SJCRH30 (cell line): ENCODE measurements around the gene GMEB2. TPM values are rescaled to one million over a fixed set of nuclear protein-coding genes. Genes with fewer than 3 reads are reported as not detected.

Source experiments
- total RNA-seq: library from RNA; depleted of rRNA; stranded (reverse); fragments of >200 nt; shearing (Covaris generic); gene quantifications from 2 replicates; pipeline ENCODE4 v1.2.3, GENCODE V29; 2014; rRNA removed

GMEB2 gene
- total RNA-seq, 1 experiment from 2014 or later = 19.5 TPM

Other genes starting within 250 kb of the GMEB2 start
- not detected in 2 replicates for gene KCNQ2, start 154.4 kb downstream of the GMEB2 start, total RNA-seq
- 0.76 and 1.4 TPM in 2 replicates for gene EEF1A2, start 128.0 kb downstream of the GMEB2 start, total RNA-seq
- gene PPDPF, start 106.3 kb downstream of the GMEB2 start, total RNA-seq = 149 and 171 TPM in 2 replicates
- gene PTK6, start 89.7 kb downstream of the GMEB2 start, total RNA-seq = 1.4 TPM in 2 replicates
- gene SRMS, start 79.4 kb downstream of the GMEB2 start, total RNA-seq = not detected in 2 replicates
- gene FNDC11, start 72.9 kb downstream of the GMEB2 start, total RNA-seq = 0.02 and 0.20 TPM in 2 replicates
- gene HELZ2, start 52.9 kb downstream of the GMEB2 start, total RNA-seq = 4.6 and 5.7 TPM in 2 replicates
- gene STMN3, start 26.3 kb upstream of the GMEB2 start, total RNA-seq = 36.6 and 38.0 TPM in 2 replicates
- gene RTEL1, start 31.2 kb upstream of the GMEB2 start, total RNA-seq = 16.7 and 25.6 TPM in 2 replicates
- 1.3 and 1.7 TPM in 2 replicates for gene TNFRSF6B, start 69.6 kb upstream of the GMEB2 start, total RNA-seq
- gene ARFRP1, start 80.9 kb upstream of the GMEB2 start, total RNA-seq = 39.3 and 44.5 TPM in 2 replicates
- 24.9 and 26.2 TPM in 2 replicates for gene ZGPAT, start 80.9 kb upstream of the GMEB2 start, total RNA-seq
- 4.5 and 10.0 TPM in 2 replicates for gene LIME1, start 109.6 kb upstream of the GMEB2 start, total RNA-seq
- gene SLC2A4RG, start 112.7 kb upstream of the GMEB2 start, total RNA-seq = 52.8 and 64.7 TPM in 2 replicates
- gene ZBTB46, start 204.2 kb upstream of the GMEB2 start, total RNA-seq = 4.0 and 5.0 TPM in 2 replicates
- gene ABHD16B, start 234.4 kb upstream of the GMEB2 start, total RNA-seq = not detected in 2 replicates
- 96.4 and 105 TPM in 2 replicates for gene TPD52L2, start 238.2 kb upstream of the GMEB2 start, total RNA-seq